Ovary (tissue), 9 donors: ENCODE data around the gene ITPR3. TPM values are rescaled to one million over a fixed set of nuclear protein-coding genes. Genes with fewer than 3 reads are reported as not detected.

Source experiments
- DNase-seq, 5 donors: peaks; one replicate each; pipeline ENCODE4 v3.0.0-alpha.2; 2019 to 2020
- H3K27ac ChIP-seq, 2 donors: fragments of 200-600 bp; one replicate each; pipeline versions ENCODE4 v1.5.1 to v1.8.0; 2019 to 2022
- H3K27me3 ChIP-seq: fragments of 200-600 bp; one replicate; pipeline ENCODE4 v1.8.0; 2022
- H3K36me3 ChIP-seq: fragments of 200-600 bp; sonication (generic); one replicate; pipeline ENCODE4 v1.5.1; 2019
- H3K4me1 ChIP-seq: one replicate; pipeline ENCODE4 v1.8.1; 2013; ENCODE audit warnings: mild to moderate bottlenecking, moderate library complexity; ENCODE audit not compliant: insufficient read depth
- H3K4me3 ChIP-seq: fragments of 200-600 bp; sonication (generic); one replicate; pipeline ENCODE4 v1.5.1; 2017
- H3K9me3 ChIP-seq, 2 donors: fragments of 200-600 bp in 1 of 2; sonication (generic) in 1 of 2; one replicate each; pipeline versions ENCODE4 v1.5.1 to v1.8.1; 2013 to 2019; ENCODE audit warnings: mild to moderate bottlenecking in 1 of 2, moderate library complexity in 1 of 2
- EP300 ChIP-seq: sonication (generic); formaldehyde crosslinking; IDR thresholded peaks from one replicate; pipeline ENCODE4 v1.6.1; 2017; ENCODE audit warnings: antibody characterized with exemption
- POLR2A ChIP-seq: fragments of 450-650 bp; IDR thresholded peaks from one replicate; pipeline ENCODE4 v1.6.1; 2017; ENCODE audit warnings: antibody characterized with exemption, mild to moderate bottlenecking, moderate library complexity
- WGBS, 3 donors: extraction: QIAGEN DNeasy Blood & Tissue Kit in 1 of 3; methylation state at CpG; one replicate each; pipeline versions ENCODE4 v1.1.5 to v1.1.7; 2013 to 2017; 5-methylcytosine and 5-hydroxymethylcytosine counted together
- intact Hi-C, 4 donors: fragments of 100-400 bp; cut with DNase I; formaldehyde crosslinking; loops; one replicate each; pipeline versions ENCODE4 v1.11.0 to v1.15.1; 2022 to 2023
- polyA plus RNA-seq, 2 donors: library from polyadenylated mRNA; stranded (reverse); fragments of 200-250 nt in 1 of 2; fragments of 350-450 nt in 1 of 2; fragmentation: Illumina TruSeq in 1 of 2; extraction: RNeasy Lipid Tissue Mini Kit (QIAGEN cat#74804) in 1 of 2; gene quantifications; one replicate each; pipeline ENCODE4 v1.2.3, GENCODE V29; 2013 to 2014
- total RNA-seq, 7 donors: library from RNA; depleted of rRNA in 2 of 7; stranded (reverse); fragments of >200 nt in 2 of 7; fragmentation: NEBNext Ultra II Directional in 3 of 7; extraction: Animal tissue kit (Norgen Biotek cat#: 25700) in 3 of 7; gene quantifications; one replicate each; pipeline versions ENCODE4 v1.1.0 to v1.2.4, GENCODE V29; 2016 to 2023
- TF ChIP-seq, protein P1 (sequence below), 3 donors: fragments of 450-650 bp in 2 of 3; fragments of 200-600 bp in 1 of 3; IDR thresholded peaks; one replicate each; pipeline versions ENCODE4 v1.5.1 to v1.8.0; 2016 to 2022; ENCODE audit warnings: antibody characterized with exemption in 3 of 3, mild to moderate bottlenecking in 1 of 3
- donor health status: DM: no; HTN: no; CAD: no; lungs with moderate emphysema.
- donor health status: DM: no; HTN: no; CAD: no.
- donor health status: Bipolar disorder and iron deficiency.
- donor health status: DM: yes; HTN: yes; CAD: no.
- donor health status: DM: no; HTN: no; CAD: no.
- donor health status: DM: yes; HTN: yes; CAD: no.

ITPR3 gene
- total and polyA plus RNA-seq, 9 donors, result 3.6 to 31.1 (median 11.7) TPM

DNA sequence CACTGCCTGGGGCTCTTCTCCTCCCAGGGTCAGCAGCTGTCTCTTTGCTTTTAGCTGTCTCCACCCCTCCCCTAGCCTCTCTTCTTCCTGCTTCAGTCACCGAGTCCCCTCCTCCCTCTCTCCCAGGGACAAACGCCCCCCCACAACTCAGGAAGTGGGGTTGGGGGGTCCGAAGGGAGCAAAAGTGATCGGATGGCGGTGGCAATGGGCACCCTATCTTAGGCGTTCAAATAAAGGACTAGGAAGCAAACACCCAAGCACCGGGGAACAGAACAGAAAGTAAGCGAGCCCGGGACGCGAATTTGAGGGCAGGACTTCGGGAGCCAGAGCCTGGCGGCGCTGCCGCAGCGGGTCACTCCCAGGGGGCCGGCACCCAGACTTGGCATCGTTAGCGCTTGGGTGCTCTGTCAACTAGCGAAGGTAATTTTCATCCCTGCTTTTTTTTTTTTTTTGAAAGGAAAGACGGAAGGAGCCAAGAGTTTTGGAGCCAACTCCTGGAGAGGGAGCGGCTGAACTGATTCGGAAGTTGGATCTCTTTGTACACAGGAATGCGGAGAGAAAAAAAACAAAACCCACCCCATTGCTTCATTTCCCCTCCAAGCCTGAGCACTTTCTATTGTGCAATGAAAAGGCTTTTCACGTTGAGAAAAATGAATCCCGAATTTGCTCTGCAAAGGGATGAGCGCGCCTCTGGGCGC is 815 bp upstream of the ITPR3 start:
- peak overlapping the region; percentile 51 for H3K4me3 ChIP-seq
- 0 to 1% (median 1%) methylated on average over 29 of the region's 29 CpGs for WGBS, 3 donors
- intact Hi-C loops, result loop anchor here in 1 of 4 donors (5.0 kb wide), 1 partner anchor 33 kb away; no protein-coding TSS in a partner anchor
- TF ChIP-seq, protein P1, sequence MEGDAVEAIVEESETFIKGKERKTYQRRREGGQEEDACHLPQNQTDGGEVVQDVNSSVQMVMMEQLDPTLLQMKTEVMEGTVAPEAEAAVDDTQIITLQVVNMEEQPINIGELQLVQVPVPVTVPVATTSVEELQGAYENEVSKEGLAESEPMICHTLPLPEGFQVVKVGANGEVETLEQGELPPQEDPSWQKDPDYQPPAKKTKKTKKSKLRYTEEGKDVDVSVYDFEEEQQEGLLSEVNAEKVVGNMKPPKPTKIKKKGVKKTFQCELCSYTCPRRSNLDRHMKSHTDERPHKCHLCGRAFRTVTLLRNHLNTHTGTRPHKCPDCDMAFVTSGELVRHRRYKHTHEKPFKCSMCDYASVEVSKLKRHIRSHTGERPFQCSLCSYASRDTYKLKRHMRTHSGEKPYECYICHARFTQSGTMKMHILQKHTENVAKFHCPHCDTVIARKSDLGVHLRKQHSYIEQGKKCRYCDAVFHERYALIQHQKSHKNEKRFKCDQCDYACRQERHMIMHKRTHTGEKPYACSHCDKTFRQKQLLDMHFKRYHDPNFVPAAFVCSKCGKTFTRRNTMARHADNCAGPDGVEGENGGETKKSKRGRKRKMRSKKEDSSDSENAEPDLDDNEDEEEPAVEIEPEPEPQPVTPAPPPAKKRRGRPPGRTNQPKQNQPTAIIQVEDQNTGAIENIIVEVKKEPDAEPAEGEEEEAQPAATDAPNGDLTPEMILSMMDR (IDR thresholded peaks at IDR 0.05), result no peak
- TF ChIP-seq EP300, result no peak
- TF ChIP-seq POLR2A, result no peak
- H3K27ac ChIP-seq, result peak overlapping the region in 1 of 2 donors; percentile 52
- H3K4me1 ChIP-seq, result no peaks in the 10 kb centered on the region
- H3K27me3 ChIP-seq, result no peaks in the 10 kb centered on the region
- DNase-seq, result peak in 3 of 5 donors; percentile 28 to 58 (median 34)
- no peaks in the 10 kb centered on the region for H3K36me3 ChIP-seq
- no peaks in the 10 kb centered on the region for H3K9me3 ChIP-seq

- DNase-seq, result peak; percentile 43 to 72 (median 61)
- no peaks in the 10 kb centered on the region for H3K27me3 ChIP-seq
- H3K4me3 ChIP-seq, result peak overlapping the region; percentile 51
Observed at GRCh38 chr6:33621711-33622388, 728 bp downstream of the ITPR3 start.

DNA sequence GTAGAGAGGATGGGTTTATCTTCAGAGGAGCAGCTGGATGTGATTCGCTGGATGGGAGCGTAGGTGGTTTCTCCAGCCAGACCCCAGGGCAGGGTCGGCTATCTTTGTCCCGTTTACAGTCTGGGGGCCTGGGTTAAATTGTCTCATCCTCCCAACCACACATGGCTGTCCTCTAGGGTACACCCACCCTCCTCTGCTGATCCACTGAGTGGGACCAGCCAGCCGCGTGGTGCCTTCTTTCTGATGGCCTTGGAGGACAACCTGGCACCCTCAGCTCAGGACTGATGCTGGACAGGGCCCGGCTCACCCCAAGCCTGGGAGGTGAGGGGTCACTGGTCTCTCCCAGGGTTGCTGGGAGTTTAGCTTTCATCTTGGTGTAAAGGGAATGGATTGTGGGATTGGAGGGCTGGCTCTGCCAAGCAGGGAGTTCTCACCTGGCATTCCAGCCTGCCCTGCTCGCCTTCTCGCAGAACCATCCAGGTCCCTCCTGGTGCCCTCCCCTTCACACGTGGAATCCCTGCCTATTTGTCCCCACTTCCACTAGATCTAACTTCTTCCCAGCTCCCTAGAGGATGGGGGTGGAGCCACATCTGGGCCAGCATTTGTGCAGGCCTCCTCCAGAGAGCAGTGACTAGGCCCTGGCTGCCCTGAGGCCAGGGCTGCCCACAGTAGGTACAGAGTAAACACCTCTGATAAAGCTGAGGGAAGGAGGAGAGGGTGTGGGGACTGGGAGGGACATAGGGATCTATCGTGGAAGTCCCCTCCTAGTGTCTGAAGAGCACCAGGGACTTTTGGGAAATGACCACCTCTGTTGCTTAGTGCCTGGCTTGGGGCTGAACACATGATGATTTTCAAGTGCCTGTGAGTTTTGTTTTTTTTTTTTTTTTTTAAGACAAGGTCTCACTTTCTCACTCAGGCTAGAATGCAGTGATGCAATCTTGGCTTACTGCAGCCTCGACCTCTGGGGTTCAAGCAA is 1.6 kb downstream of the ITPR3 start:
- TF ChIP-seq POLR2A (no peak), EP300 (no peak)
- TF ChIP-seq, protein P1 (IDR thresholded peaks at IDR 0.05), result no peak
- H3K9me3 ChIP-seq, result no peaks in the 10 kb centered on the region
- H3K36me3 ChIP-seq, result no peaks in the 10 kb centered on the region
- DNase-seq, result peak in 2 of 5 donors; percentile 38 to 48
- H3K4me3 ChIP-seq, result peak overlapping the region; percentile 51
- H3K4me1 ChIP-seq, result no peaks in the 10 kb centered on the region
- H3K27me3 ChIP-seq, result no peaks in the 10 kb centered on the region
- peak overlapping the region; percentile 45 to 52 for H3K27ac ChIP-seq
- intact Hi-C loops, result loop anchor here in 1 of 4 donors (5.0 kb wide), 1 partner anchor 35 kb away; no protein-coding TSS in a partner anchor
- 62 to 63% (median 62%) methylated on average over 12 of the region's 12 CpGs for WGBS, 3 donors

More at GRCh38 chr6:33621711-33622388, 728 bp downstream of the ITPR3 start:
- Histone ChIP-seq H3K9me3 (no peaks in the 10 kb centered on the region), H3K27ac (peak overlapping the region; percentile 52 to 62), H3K36me3 (no peaks in the 10 kb centered on the region), H3K4me1 (no peaks in the 10 kb centered on the region)
- TF ChIP-seq, protein P1 (IDR thresholded peaks at IDR 0.05), result no peak
- no peak for TF ChIP-seq EP300
- TF ChIP-seq POLR2A, result no peak
- intact Hi-C loops, result loop anchor here in 1 of 4 donors (5.0 kb wide), 1 partner anchor 35 kb away; no protein-coding TSS in a partner anchor
- WGBS, 3 donors, result 4 to 8% (median 6%) methylated on average over 17 to 39 of the region's 39 CpGs

DNA sequence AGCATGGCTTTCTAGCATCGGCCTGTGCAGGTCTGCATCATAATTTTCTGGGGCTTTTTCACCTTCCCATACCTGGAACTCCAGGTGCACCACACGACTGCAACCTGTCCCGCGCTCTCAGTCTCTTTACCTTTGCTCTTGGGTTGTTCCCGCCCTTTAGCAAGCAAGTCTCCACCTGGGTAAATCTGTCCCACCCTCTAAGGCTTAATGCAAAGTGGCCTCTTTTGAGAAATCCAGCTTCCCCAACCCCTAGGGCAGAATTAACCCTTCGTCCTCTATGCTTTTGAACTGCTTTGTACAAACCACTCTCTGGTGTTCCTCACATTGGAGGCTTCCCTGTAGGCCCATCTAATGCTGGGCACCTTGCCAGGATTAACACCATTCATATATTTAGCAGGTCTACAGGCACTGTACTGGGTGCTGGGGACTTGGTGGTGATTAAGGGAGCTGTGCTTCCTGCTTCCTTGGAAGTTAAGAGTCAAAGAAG is 2.8 kb downstream of the ITPR3 start:
- Histone ChIP-seq H3K4me1 (no peaks in the 10 kb centered on the region), H3K9me3 (no peaks in the 10 kb centered on the region), H3K36me3 (no peaks in the 10 kb centered on the region), H3K27ac (no peak overlapping the region), H3K27me3 (no peaks in the 10 kb centered on the region), H3K4me3 (no peak overlapping the region)
- DNase-seq, result no peak
- WGBS, 3 donors, result 91 to 92% (median 91%) methylated on average over 6 of the region's 6 CpGs
- intact Hi-C loops, result loop anchor here in 1 of 4 donors (5.0 kb wide), 1 partner anchor 37 kb away; no protein-coding TSS in a partner anchor
- TF ChIP-seq EP300, result no peak
- no peak for TF ChIP-seq POLR2A
- TF ChIP-seq, protein P1 (IDR thresholded peaks at IDR 0.05), result no peak
